HCT116 (cell line): Measurements from ENCODE around the gene MKNK1. TPM values are rescaled to one million over a fixed set of nuclear protein-coding genes. Genes with fewer than 3 reads are reported as not detected.

Experiments
- ATAC-seq: fragments of 200-7000 bp; cut with Tn5 transposase; 2 replicates; pipeline ENCODE4 v1.9.1; 2020; ENCODE audit warnings: mild to moderate bottlenecking, moderate library complexity
- BruUV-seq: library from RNA; stranded (reverse); fragments of 400-500 nt; replicated peaks from 2 replicates; lab custom pipeline; 2021; lab: Mats Ljungman, UMichigan
- CTCF ChIA-PET: fragments of 300-600 bp; sonication (Branson Sonifier 250); formaldehyde crosslinking; loops from one replicate; lab custom pipeline; 2021; ENCODE audit warnings: antibody characterized with exemption; lab: Charles Lee
- POLR2A ChIA-PET: fragments of 300-600, 350-600 bp; sonication (Branson Sonifier 250); formaldehyde crosslinking; loops from one replicate; lab custom pipeline; 2021; ENCODE audit warnings: antibody characterized with exemption; lab: Charles Lee
- RAD21 ChIA-PET, 2 experiments: fragments of 300-600 bp; sonication (Branson Sonifier 250); formaldehyde crosslinking; loops; one replicate each; lab custom pipeline; 2023; ENCODE audit warnings: low total read pairs in 2 of 2; ENCODE audit not compliant: uncharacterized antibody in 2 of 2, unreplicated experiment in 2 of 2, low non-redundant PET in 1 of 2; lab: Charles Lee
- DNase-seq: peaks from one replicate; pipeline ENCODE4 v3.0.0-alpha.2; 2010; ENCODE audit warnings: low read depth, low spot score
- H2AFZ ChIP-seq: fragments of 200-600 bp; shearing (Covaris generic), sonication (generic); 2 replicates; pipeline ENCODE4 v1.6.1; 2017; ENCODE audit warnings: low read depth, mixed run types, mixed read lengths, antibody characterized with exemption, low read length; ENCODE audit not compliant: poor library complexity, severe bottlenecking
- H3K27ac ChIP-seq: 2 replicates; pipeline ENCODE4 v1.5.1; 2012; ENCODE audit warnings: low read depth, low read length
- H3K27me3 ChIP-seq: fragments of 200-600 bp; sonication (generic); 2 replicates; pipeline ENCODE4 v1.6.1; 2016; ENCODE audit warnings: mixed run types, low read length, mixed read lengths; ENCODE audit not compliant: insufficient read depth
- H3K36me3 ChIP-seq, 2 experiments: fragments of 200-500 bp in 1 of 2; fragments of 200-600 bp in 1 of 2; sonication (Bioruptor generic) in 1 of 2; sonication (generic) in 1 of 2; 2 replicates each; pipeline versions ENCODE4 v1.5.1 to v1.6.1; 2014 to 2016; ENCODE audit warnings: low read length in 2 of 2, inconsistent platforms in 1 of 2, mixed read lengths in 1 of 2, mixed run types in 1 of 2; ENCODE audit not compliant: insufficient read depth in 2 of 2, control insufficient read depth in 1 of 2
- H3K4me1 ChIP-seq, 2 experiments: fragments of 200-600 bp in 1 of 2; sonication (generic) in 1 of 2; 2 replicates each; pipeline versions ENCODE4 v1.5.1 to v1.6.1; 2012 to 2017; ENCODE audit warnings: low read length in 2 of 2, inconsistent platforms in 1 of 2, mild to moderate bottlenecking in 1 of 2, mixed read lengths in 1 of 2, mixed run types in 1 of 2, moderate library complexity in 1 of 2; ENCODE audit not compliant: insufficient read depth in 2 of 2, control insufficient read depth in 1 of 2
- H3K4me2 ChIP-seq: fragments of 200-600 bp; sonication (generic); 2 replicates; pipeline ENCODE4 v1.6.1; 2017; ENCODE audit warnings: mixed run types, low read length, mixed read lengths
- H3K4me3 ChIP-seq, 2 experiments: fragments of 200-600 bp in 1 of 2; sonication (generic) in 1 of 2; replicated peaks in 1 of 2; 2 replicates each; pipeline ENCODE4 v1.5.1; 2011 to 2016; ENCODE audit warnings: low read length in 2 of 2, control low read depth in 1 of 2, low read depth in 1 of 2, mild to moderate bottlenecking in 1 of 2, mixed read lengths in 1 of 2, mixed run types in 1 of 2
- H3K79me2 ChIP-seq: fragments of 200-600 bp; sonication (generic); 2 replicates; pipeline ENCODE4 v1.6.1; 2017; ENCODE audit warnings: mild to moderate bottlenecking, mixed run types, low read length, moderate library complexity, mixed read lengths; ENCODE audit not compliant: insufficient read depth
- H3K9ac ChIP-seq: fragments of 200-600 bp; sonication (generic); 2 replicates; pipeline ENCODE4 v1.6.1; 2016; ENCODE audit warnings: low read length, mixed read lengths
- H3K9me2 ChIP-seq: fragments of 200-600 bp; sonication (generic), shearing (Covaris generic); 2 replicates; pipeline ENCODE4 v1.6.1; 2017; ENCODE audit warnings: mixed run types, mild to moderate bottlenecking, moderate library complexity; ENCODE audit not compliant: insufficient read depth
- H3K9me3 ChIP-seq, 2 experiments: fragments of 200-500 bp in 1 of 2; fragments of 200-600 bp in 1 of 2; sonication (Bioruptor generic) in 1 of 2; sonication (generic) in 1 of 2; 2 replicates each; pipeline ENCODE4 v1.6.1; 2014 to 2017; ENCODE audit warnings: low read length in 2 of 2, mixed read lengths in 2 of 2, inconsistent platforms in 1 of 2, low read depth in 1 of 2, mild to moderate bottlenecking in 1 of 2, mixed run types in 1 of 2, moderate library complexity in 1 of 2; ENCODE audit not compliant: control insufficient read depth in 1 of 2, insufficient read depth in 1 of 2
- H4K20me1 ChIP-seq: fragments of 200-600 bp; sonication (generic), shearing (Covaris generic); 2 replicates; pipeline ENCODE4 v1.6.1; 2017; ENCODE audit warnings: mixed run types, mild to moderate bottlenecking, moderate library complexity; ENCODE audit not compliant: insufficient read depth
- CBX3 ChIP-seq: IDR thresholded peaks from 2 replicates; pipeline ENCODE4 v1.6.1; 2012; ENCODE audit warnings: low read depth
- CEBPB ChIP-seq: IDR thresholded peaks from 2 replicates; pipeline ENCODE4 v1.6.1; 2012; ENCODE audit warnings: low read depth
- EGR1 ChIP-seq: IDR thresholded peaks from 2 replicates; pipeline ENCODE4 v1.6.1; 2012; ENCODE audit warnings: low read depth
- ELF1 ChIP-seq: IDR thresholded peaks from 2 replicates; pipeline ENCODE4 v1.6.1; 2012; ENCODE audit warnings: low read depth, borderline replicate concordance
- EZH2phosphoT487 ChIP-seq: fragments of 200-600 bp; IDR thresholded peaks from 2 replicates; pipeline ENCODE4 v1.6.1; 2018; ENCODE audit warnings: antibody characterized with exemption, borderline replicate concordance
- FOSL1 ChIP-seq: IDR thresholded peaks from 2 replicates; pipeline ENCODE4 v1.6.1; 2012; ENCODE audit warnings: low read depth
- POLR2A ChIP-seq: IDR thresholded peaks from 2 replicates; pipeline ENCODE4 v1.7.0; 2011; ENCODE audit warnings: borderline replicate concordance; ENCODE audit not compliant: insufficient read depth, insufficient read length; ENCODE audit errors: extremely low read depth
- POLR2AphosphoS5 ChIP-seq: IDR thresholded peaks from 2 replicates; pipeline ENCODE4 v1.6.1; 2011; ENCODE audit warnings: mild to moderate bottlenecking, low read depth, low read length, moderate library complexity
- RAD21 ChIP-seq: IDR thresholded peaks from 2 replicates; pipeline ENCODE4 v1.6.1; 2012; ENCODE audit warnings: low read depth, mild to moderate bottlenecking
- SIN3A ChIP-seq: IDR thresholded peaks from 2 replicates; pipeline ENCODE4 v1.6.1; 2012; ENCODE audit warnings: low read depth
- SP1 ChIP-seq: IDR thresholded peaks from 2 replicates; pipeline ENCODE4 v1.6.1; 2012; ENCODE audit warnings: low read depth
- SRF ChIP-seq: IDR thresholded peaks from 2 replicates; pipeline ENCODE4 v1.6.1; 2012; ENCODE audit warnings: low read depth
- ZFX ChIP-seq: fragments of 450-650 bp; IDR thresholded peaks from 2 replicates; pipeline ENCODE4 v1.6.1; 2017
- ZNF274 ChIP-seq: fragments of 200-500 bp; sonication (Bioruptor generic); IDR thresholded peaks from 2 replicates; pipeline ENCODE4 v1.6.1; 2014; ENCODE audit warnings: mild to moderate bottlenecking, low read depth, low read length, inconsistent platforms
- intact Hi-C: fragments of 100-400 bp; cut with micrococcal nuclease; formaldehyde crosslinking; loops from 2 replicates; pipeline ENCODE4 v1.10.0; 2022
- total RNA-seq: library from RNA; stranded (reverse); gene quantifications from one replicate; pipeline ENCODE4 v1.2.1, GENCODE V29; 2021; ENCODE audit not compliant: unreplicated experiment
- TF ChIP-seq, protein P1 (sequence below): IDR thresholded peaks from 2 replicates; pipeline ENCODE4 v1.6.1; 2012
- TF ChIP-seq, protein P2 (sequence below): IDR thresholded peaks from 2 replicates; pipeline ENCODE4 v1.6.1; 2012
- TF ChIP-seq, protein P3 (sequence below): IDR thresholded peaks from 2 replicates; pipeline ENCODE4 v1.6.1; 2012; ENCODE audit warnings: low read depth
- TF ChIP-seq, protein P4 (sequence below), 3 experiments: fragments of 200-600 bp in 1 of 3; sonication (generic) in 1 of 3; IDR thresholded peaks in 2 of 3; conservative IDR thresholded peaks in 1 of 3; 2 replicates each; pipeline ENCODE4 v1.5.1; 2012 to 2017; ENCODE audit warnings: low read depth in 2 of 3, low read length in 2 of 3, antibody characterized with exemption in 1 of 3, borderline replicate concordance in 1 of 3, control low read depth in 1 of 3, mild to moderate bottlenecking in 1 of 3, mixed read lengths in 1 of 3, mixed run types in 1 of 3, moderate library complexity in 1 of 3; ENCODE audit not compliant: insufficient read depth in 1 of 3
- TF ChIP-seq, protein P5 (sequence below): IDR thresholded peaks from 2 replicates; pipeline ENCODE4 v1.6.1; 2011; ENCODE audit warnings: mild to moderate bottlenecking, low read length, moderate library complexity; ENCODE audit not compliant: insufficient replicate concordance; ENCODE audit errors: extremely low read depth

Gene MKNK1
- total RNA-seq, 1 experiment from 2014 or later, result 30.9 TPM

DNA sequence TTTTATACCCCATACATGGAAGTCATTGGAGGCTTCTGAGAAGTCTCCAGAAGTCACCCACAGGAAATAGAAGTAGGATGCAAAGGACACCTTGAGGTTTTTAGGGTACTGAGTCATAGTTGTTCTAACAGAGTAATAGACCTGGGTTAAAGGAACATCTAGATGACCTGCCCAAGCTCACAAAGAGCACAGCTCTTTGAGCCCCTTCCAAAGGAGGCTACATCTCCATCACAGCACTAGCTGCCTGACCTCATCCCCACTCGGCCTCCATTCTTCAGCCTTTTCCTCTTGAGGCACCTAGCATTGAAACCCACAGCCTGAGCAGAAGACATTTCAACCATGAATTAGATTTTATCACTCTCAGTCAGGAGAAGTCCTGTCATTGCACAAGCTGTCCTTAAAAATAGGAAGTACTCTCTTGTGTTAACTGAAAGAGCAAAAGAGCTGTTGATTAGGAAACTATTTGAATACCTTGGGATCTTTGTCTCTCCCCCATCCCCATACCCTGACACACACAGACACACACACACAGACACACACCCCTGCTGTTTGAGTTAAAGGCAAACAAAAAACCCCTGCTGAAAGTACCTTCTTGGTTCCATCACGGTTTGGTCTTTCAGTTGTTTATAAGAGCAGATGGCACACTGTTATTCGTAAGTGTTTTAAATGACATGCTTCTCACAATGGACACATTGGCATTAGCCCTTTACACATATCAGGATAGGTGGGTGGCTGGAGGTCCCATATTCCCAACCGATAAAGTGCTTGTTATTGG lies 22.2 kb downstream of the MKNK1 start:
- H3K79me2 ChIP-seq, result no peaks in the 10 kb centered on the region
- no TSS peak for BruUV-seq
- H3K4me1 ChIP-seq, result no peaks in the 10 kb centered on the region
- H3K9ac ChIP-seq, result no peak overlapping the region
- H3K36me3 ChIP-seq, result peaks cover 16 to 20% of the 10 kb centered on the region in 2 experiments; a peak in 3 of 4 replicates
- intact Hi-C loops, result no loop called here
- POLR2A ChIA-PET, result no interaction called here
- no peak for DNase-seq
- TF ChIP-seq ZNF274, result no peak
- no peak for TF ChIP-seq ZFX
- TF ChIP-seq, protein P1, sequence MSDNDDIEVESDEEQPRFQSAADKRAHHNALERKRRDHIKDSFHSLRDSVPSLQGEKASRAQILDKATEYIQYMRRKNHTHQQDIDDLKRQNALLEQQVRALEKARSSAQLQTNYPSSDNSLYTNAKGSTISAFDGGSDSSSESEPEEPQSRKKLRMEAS, result no peak
- TF ChIP-seq, protein P2, sequence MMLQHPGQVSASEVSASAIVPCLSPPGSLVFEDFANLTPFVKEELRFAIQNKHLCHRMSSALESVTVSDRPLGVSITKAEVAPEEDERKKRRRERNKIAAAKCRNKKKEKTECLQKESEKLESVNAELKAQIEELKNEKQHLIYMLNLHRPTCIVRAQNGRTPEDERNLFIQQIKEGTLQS, result no peak
- no peak for TF ChIP-seq ELF1
- TF ChIP-seq POLR2AphosphoS5, result no peak
- no peak for TF ChIP-seq SIN3A
- TF ChIP-seq CEBPB, result no peak
- TF ChIP-seq, protein P3, sequence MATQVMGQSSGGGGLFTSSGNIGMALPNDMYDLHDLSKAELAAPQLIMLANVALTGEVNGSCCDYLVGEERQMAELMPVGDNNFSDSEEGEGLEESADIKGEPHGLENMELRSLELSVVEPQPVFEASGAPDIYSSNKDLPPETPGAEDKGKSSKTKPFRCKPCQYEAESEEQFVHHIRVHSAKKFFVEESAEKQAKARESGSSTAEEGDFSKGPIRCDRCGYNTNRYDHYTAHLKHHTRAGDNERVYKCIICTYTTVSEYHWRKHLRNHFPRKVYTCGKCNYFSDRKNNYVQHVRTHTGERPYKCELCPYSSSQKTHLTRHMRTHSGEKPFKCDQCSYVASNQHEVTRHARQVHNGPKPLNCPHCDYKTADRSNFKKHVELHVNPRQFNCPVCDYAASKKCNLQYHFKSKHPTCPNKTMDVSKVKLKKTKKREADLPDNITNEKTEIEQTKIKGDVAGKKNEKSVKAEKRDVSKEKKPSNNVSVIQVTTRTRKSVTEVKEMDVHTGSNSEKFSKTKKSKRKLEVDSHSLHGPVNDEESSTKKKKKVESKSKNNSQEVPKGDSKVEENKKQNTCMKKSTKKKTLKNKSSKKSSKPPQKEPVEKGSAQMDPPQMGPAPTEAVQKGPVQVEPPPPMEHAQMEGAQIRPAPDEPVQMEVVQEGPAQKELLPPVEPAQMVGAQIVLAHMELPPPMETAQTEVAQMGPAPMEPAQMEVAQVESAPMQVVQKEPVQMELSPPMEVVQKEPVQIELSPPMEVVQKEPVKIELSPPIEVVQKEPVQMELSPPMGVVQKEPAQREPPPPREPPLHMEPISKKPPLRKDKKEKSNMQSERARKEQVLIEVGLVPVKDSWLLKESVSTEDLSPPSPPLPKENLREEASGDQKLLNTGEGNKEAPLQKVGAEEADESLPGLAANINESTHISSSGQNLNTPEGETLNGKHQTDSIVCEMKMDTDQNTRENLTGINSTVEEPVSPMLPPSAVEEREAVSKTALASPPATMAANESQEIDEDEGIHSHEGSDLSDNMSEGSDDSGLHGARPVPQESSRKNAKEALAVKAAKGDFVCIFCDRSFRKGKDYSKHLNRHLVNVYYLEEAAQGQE, result no peak
- TF ChIP-seq, protein P4, sequence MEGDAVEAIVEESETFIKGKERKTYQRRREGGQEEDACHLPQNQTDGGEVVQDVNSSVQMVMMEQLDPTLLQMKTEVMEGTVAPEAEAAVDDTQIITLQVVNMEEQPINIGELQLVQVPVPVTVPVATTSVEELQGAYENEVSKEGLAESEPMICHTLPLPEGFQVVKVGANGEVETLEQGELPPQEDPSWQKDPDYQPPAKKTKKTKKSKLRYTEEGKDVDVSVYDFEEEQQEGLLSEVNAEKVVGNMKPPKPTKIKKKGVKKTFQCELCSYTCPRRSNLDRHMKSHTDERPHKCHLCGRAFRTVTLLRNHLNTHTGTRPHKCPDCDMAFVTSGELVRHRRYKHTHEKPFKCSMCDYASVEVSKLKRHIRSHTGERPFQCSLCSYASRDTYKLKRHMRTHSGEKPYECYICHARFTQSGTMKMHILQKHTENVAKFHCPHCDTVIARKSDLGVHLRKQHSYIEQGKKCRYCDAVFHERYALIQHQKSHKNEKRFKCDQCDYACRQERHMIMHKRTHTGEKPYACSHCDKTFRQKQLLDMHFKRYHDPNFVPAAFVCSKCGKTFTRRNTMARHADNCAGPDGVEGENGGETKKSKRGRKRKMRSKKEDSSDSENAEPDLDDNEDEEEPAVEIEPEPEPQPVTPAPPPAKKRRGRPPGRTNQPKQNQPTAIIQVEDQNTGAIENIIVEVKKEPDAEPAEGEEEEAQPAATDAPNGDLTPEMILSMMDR (IDR thresholded peaks at IDR 0.05 in 2 of 3, conservative IDR thresholded peaks at IDR 0.05 in 1 of 3; ENCODE audit: borderline replicate concordance in 1 of 3, insufficient read depth in 1 of 3, low read depth in 2 of 3, low read length in 2 of 3), result no peak
- TF ChIP-seq SRF, result no peak
- TF ChIP-seq EGR1, result no peak
- TF ChIP-seq, protein P5, sequence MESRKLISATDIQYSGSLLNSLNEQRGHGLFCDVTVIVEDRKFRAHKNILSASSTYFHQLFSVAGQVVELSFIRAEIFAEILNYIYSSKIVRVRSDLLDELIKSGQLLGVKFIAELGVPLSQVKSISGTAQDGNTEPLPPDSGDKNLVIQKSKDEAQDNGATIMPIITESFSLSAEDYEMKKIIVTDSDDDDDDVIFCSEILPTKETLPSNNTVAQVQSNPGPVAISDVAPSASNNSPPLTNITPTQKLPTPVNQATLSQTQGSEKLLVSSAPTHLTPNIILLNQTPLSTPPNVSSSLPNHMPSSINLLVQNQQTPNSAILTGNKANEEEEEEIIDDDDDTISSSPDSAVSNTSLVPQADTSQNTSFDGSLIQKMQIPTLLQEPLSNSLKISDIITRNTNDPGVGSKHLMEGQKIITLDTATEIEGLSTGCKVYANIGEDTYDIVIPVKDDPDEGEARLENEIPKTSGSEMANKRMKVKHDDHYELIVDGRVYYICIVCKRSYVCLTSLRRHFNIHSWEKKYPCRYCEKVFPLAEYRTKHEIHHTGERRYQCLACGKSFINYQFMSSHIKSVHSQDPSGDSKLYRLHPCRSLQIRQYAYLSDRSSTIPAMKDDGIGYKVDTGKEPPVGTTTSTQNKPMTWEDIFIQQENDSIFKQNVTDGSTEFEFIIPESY, result no peak
- TF ChIP-seq EZH2phosphoT487, result no peak
- no peak for TF ChIP-seq SP1
- TF ChIP-seq CBX3, result no peak
- no peak for TF ChIP-seq FOSL1
- TF ChIP-seq POLR2A, result no peak
- TF ChIP-seq RAD21, result no peak
- TF ChIP-seq, all 23 proteins: peak for 0
- ChIA-PET RAD21 (no interaction called here), CTCF (no interaction called here)
- no peaks in the 10 kb centered on the region for H3K9me2 ChIP-seq
- no peak overlapping the region for H3K4me3 ChIP-seq
- H3K27me3 ChIP-seq, result no peaks in the 10 kb centered on the region
- H4K20me1 ChIP-seq, result no peaks in the 10 kb centered on the region
- H3K4me2 ChIP-seq, result no peak overlapping the region
- H3K9me3 ChIP-seq, result no peaks in the 10 kb centered on the region
- no peak for ATAC-seq
- H2AFZ ChIP-seq, result no peak overlapping the region
- no peak overlapping the region for H3K27ac ChIP-seq
